ENCODE measurements around the gene HMX1. TPM values are rescaled to one million over a fixed set of nuclear protein-coding genes. Genes with fewer than 3 reads are reported as not detected.

HMX1 gene
- total RNA-seq, 3 donors from 2014 or later = not detected

- Histone ChIP-seq H3K27me3 (peaks cover 0 to 96% of the 10 kb centered on the region in 2 donors), H3K9me3 (no peaks in the 10 kb centered on the region), H3K4me3 (peak overlapping the region in 1 of 3 donors; percentile 25), H3K27ac (no peak overlapping the region), H3K4me1 (no peaks in the 10 kb centered on the region), H3K36me3 (no peaks in the 10 kb centered on the region)
- intact Hi-C loops (cut with DNase I; ENCODE audit: low total_unique reads) = no loop called here
- TF ChIP-seq CTCF (IDR thresholded peaks at IDR 0.05) (no peak), POLR2A (IDR thresholded peaks at IDR 0.05) (no peak), POLR2AphosphoS5 (IDR thresholded peaks at IDR 0.05) (no peak)
- no peak for DNase-seq (ENCODE audit: low spot score in 2 of 2)
Measured at GRCh38 chr4:8867624-8868320, 3.9 kb downstream of the HMX1 start.

GRCh38 chr4:8866828-8867623 is 4.6 kb downstream of the HMX1 start:
- Histone ChIP-seq H3K27me3 (peaks cover 0 to 96% of the 10 kb centered on the region in 2 donors), H3K36me3 (no peaks in the 10 kb centered on the region), H3K4me1 (no peaks in the 10 kb centered on the region), H3K4me3 (peak overlapping the region in 1 of 3 donors; percentile 25), H3K27ac (no peak overlapping the region), H3K9me3 (no peaks in the 10 kb centered on the region)
- intact Hi-C loops (cut with DNase I; ENCODE audit: low total_unique reads) = no loop called here
- TF ChIP-seq CTCF (IDR thresholded peaks at IDR 0.05) (no peak), POLR2AphosphoS5 (IDR thresholded peaks at IDR 0.05) (no peak), POLR2A (IDR thresholded peaks at IDR 0.05) (no peak)
- no peak for DNase-seq (ENCODE audit: low spot score in 2 of 2)

- Histone ChIP-seq H3K9me3 (no peaks in the 10 kb centered on the region), H3K27me3 (peaks cover 2 to 100% of the 10 kb centered on the region in 2 donors), H3K36me3 (no peaks in the 10 kb centered on the region), H3K4me3 (no peak overlapping the region), H3K27ac (no peak overlapping the region), H3K4me1 (no peaks in the 10 kb centered on the region)
- no peak for DNase-seq (ENCODE audit: low spot score in 2 of 2)
- TF ChIP-seq POLR2A (IDR thresholded peaks at IDR 0.05) (no peak), CTCF (IDR thresholded peaks at IDR 0.05) (no peak), POLR2AphosphoS5 (IDR thresholded peaks at IDR 0.05) (no peak)
- intact Hi-C loops (cut with DNase I; ENCODE audit: low total_unique reads) = no loop called here
Measured at GRCh38 chr4:8866421-8866820, 5.2 kb downstream of the HMX1 start.

GRCh38 chr4:8865681-8866310 is 5.8 kb downstream of the HMX1 start:
- intact Hi-C loops (cut with DNase I; ENCODE audit: low total_unique reads) = no loop called here
- no peak for DNase-seq (ENCODE audit: low spot score in 2 of 2)
- TF ChIP-seq CTCF (IDR thresholded peaks at IDR 0.05) (no peak), POLR2AphosphoS5 (IDR thresholded peaks at IDR 0.05) (no peak), POLR2A (IDR thresholded peaks at IDR 0.05) (no peak)
- H3K27me3 ChIP-seq = peaks cover 3 to 100% of the 10 kb centered on the region in 2 donors
- no peaks in the 10 kb centered on the region for H3K4me1 ChIP-seq
- H3K36me3 ChIP-seq = no peaks in the 10 kb centered on the region
- H3K9me3 ChIP-seq = no peaks in the 10 kb centered on the region
- H3K4me3 ChIP-seq = no peak overlapping the region
- H3K27ac ChIP-seq = no peak overlapping the region

Data from breast epithelium (tissue), 4 donors.